ENCODE measurements around the gene ZDHHC20. TPM values are rescaled to one million over a fixed set of nuclear protein-coding genes. Genes with fewer than 3 reads are reported as not detected.

Gene ZDHHC20
- total and polyA plus RNA-seq, 8 donors, result 93.2 to 123 (median 114) TPM

DNA sequence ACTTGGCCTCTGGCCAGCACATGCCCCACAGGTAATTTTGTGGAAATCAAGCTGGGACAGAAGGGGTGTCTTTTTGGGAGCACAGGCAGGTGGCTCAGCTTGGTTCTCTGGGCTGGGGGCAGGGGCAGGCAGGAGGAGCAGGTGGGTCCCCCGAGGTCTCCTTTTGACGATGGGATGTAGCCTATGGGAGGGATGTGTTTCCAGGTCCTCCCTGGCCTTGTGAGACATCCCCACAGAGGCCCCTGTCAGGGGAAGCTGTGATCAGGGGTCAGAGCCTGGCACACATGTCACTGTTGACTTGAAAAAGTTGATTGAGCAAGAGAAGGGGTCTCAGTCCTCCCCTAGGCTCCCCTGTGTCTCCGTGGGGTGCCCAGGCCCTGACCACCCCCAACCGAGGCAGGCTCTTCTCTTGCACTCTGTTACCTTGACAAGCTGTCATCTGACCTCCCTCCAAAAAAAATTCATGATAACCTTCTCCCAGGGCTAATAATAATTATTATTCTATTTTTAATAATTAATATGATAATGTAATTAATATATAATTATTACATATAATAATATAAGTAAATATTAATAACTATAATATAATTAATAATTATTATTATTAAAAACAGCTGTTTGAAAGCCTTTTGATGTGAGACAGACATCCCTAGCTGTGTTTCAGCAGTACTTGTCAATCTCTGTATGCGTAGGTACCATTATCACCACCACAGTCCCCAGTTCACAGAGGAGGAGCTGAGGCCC is 116.2 kb downstream of the ZDHHC20 start:
- Histone ChIP-seq H3K27ac (no peak overlapping the region), H3K27me3 (no peaks in the 10 kb centered on the region), H3K4me3 (no peak overlapping the region), H3K9me3 (no peaks in the 10 kb centered on the region), H3K4me1 (peaks cover 0 to 12% of the 10 kb centered on the region in 2 donors), H3K36me3 (no peaks in the 10 kb centered on the region)
- intact Hi-C loops (cut with DNase I), result no loop called here
- TF ChIP-seq CTCF (IDR thresholded peaks at IDR 0.05), result no peak
- DNase-seq, result no peak
- ATAC-seq, result no peak

GRCh38 chr13:21341637-21342422 is 117.3 kb downstream of the ZDHHC20 start:
- DNase-seq (no peak), ATAC-seq (no peak)
- H3K27ac ChIP-seq, result no peak overlapping the region
- H3K27me3 ChIP-seq, result no peaks in the 10 kb centered on the region
- no peak overlapping the region for H3K4me3 ChIP-seq
- no peak for TF ChIP-seq CTCF (IDR thresholded peaks at IDR 0.05)
- intact Hi-C loops (cut with DNase I), result no loop called here
- H3K36me3 ChIP-seq, result no peaks in the 10 kb centered on the region
- H3K4me1 ChIP-seq, result peaks cover 0 to 12% of the 10 kb centered on the region in 2 donors
- H3K9me3 ChIP-seq, result no peaks in the 10 kb centered on the region

- H3K4me3 ChIP-seq, result no peak overlapping the region
- intact Hi-C loops (cut with DNase I), result no loop called here
- H3K27ac ChIP-seq, result no peak overlapping the region
- no peaks in the 10 kb centered on the region for H3K27me3 ChIP-seq
- DNase-seq (no peak), ATAC-seq (no peak)
- H3K4me1 ChIP-seq, result no peaks in the 10 kb centered on the region
- H3K36me3 ChIP-seq, result no peaks in the 10 kb centered on the region
- peaks cover 0 to 8% of the 10 kb centered on the region in 2 donors for H3K9me3 ChIP-seq
- TF ChIP-seq CTCF (IDR thresholded peaks at IDR 0.05), result no peak
Observed at GRCh38 chr13:21338639-21339278, 120.3 kb downstream of the ZDHHC20 start.

DNA sequence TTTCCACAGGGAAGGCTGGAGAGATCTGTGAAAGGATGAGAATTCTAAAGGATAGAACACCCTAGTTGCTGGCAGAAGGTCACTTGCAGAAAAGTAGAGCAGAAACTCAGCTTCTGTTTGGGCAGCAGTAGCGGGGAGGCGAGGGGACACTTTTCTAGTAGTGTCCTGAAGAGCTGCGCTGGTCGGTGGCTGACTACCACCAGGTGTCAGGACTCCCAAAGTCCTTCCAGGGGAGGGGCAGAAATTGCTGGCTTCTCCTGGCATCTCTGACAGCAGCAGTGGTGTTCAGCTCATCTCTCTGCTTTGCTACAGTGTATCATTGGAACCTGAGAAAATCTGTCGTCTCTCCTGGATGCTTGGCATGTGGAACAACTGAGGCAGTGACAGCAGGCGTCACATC is 120.9 kb downstream of the ZDHHC20 start:
- DNase-seq (no peak), ATAC-seq (no peak)
- H3K27ac ChIP-seq, result no peak overlapping the region
- H3K4me1 ChIP-seq, result no peaks in the 10 kb centered on the region
- no peak for TF ChIP-seq CTCF (IDR thresholded peaks at IDR 0.05)
- H3K9me3 ChIP-seq, result peaks cover 0 to 8% of the 10 kb centered on the region in 2 donors
- intact Hi-C loops (cut with DNase I), result no loop called here
- H3K27me3 ChIP-seq, result no peaks in the 10 kb centered on the region
- no peaks in the 10 kb centered on the region for H3K36me3 ChIP-seq
- H3K4me3 ChIP-seq, result no peak overlapping the region
